HEK293 (cell line): ENCODE results near the gene SLC35A2.

Experiments used
- CTCF ChIP-seq: fragments of 450-650 bp; formaldehyde crosslinking; IDR thresholded peaks from 2 replicates; pipeline ENCODE4 v1.5.1; 2016; ENCODE audit warnings: missing biosample characterization, missing genetic modification characterization
- TSHZ1 ChIP-seq: fragments of 450-650 bp; formaldehyde crosslinking; IDR thresholded peaks from 2 replicates; pipeline ENCODE4 v1.5.1; 2016; ENCODE audit warnings: missing biosample characterization, missing genetic modification characterization, borderline replicate concordance
- ZNF211 ChIP-seq: fragments of 450-650 bp; formaldehyde crosslinking; IDR thresholded peaks from 2 replicates; pipeline ENCODE4 v1.5.1; 2016; ENCODE audit warnings: low read depth, missing biosample characterization, missing genetic modification characterization
- ZNF239 ChIP-seq: fragments of 450-650 bp; formaldehyde crosslinking; IDR thresholded peaks from 2 replicates; pipeline ENCODE4 v1.5.1; 2016; ENCODE audit warnings: missing biosample characterization, missing genetic modification characterization
- ZNF302 ChIP-seq: fragments of 450-650 bp; formaldehyde crosslinking; IDR thresholded peaks from 2 replicates; pipeline ENCODE4 v1.5.1; 2016; ENCODE audit warnings: missing biosample characterization, missing genetic modification characterization, low read depth
- ZNF664 ChIP-seq: fragments of 450-650 bp; formaldehyde crosslinking; IDR thresholded peaks from 2 replicates; pipeline ENCODE4 v1.5.1; 2016; ENCODE audit warnings: missing biosample characterization, missing genetic modification characterization
- ZNF701 ChIP-seq: fragments of 450-650 bp; formaldehyde crosslinking; IDR thresholded peaks from 2 replicates; pipeline ENCODE4 v1.5.1; 2016; ENCODE audit warnings: missing biosample characterization, missing genetic modification characterization

GRCh38 chrX:48883729-48884128 lies 27.7 kb downstream of the SLC35A2 start:
- no peak for TF ChIP-seq ZNF664 (tag by site-specific recombination)
- TF ChIP-seq CTCF (tag by site-specific recombination) = no peak
- no peak for TF ChIP-seq ZNF701 (tag by site-specific recombination)
- no peak for TF ChIP-seq ZNF211 (tag by site-specific recombination)
- TF ChIP-seq ZNF239 = no peak
- no peak for TF ChIP-seq ZNF302 (tag by site-specific recombination)
- no peak for TF ChIP-seq TSHZ1 (tag by site-specific recombination)
